ENCODE measurements around the gene CHRNB4.
"Not testable (repeated sequence)": the region's sequence is repeated elsewhere in the genome, so short reads cannot be mapped to it uniquely, and the experiment has no call there.

- TF ChIP-seq CTCF (IDR thresholded peaks at IDR 0.05); ZFX (IDR thresholded peaks at IDR 0.05; ENCODE audit: borderline replicate concordance): not testable (repeated sequence)
Observed at GRCh38 chr15:78683599-78683998, 42.6 kb upstream of the CHRNB4 start.
